AG20443 (cell line): ENCODE measurements around the gene PGAP6.

ENCODE experiments used
- DNase-seq: peaks from one replicate; pipeline ENCODE4 v3.0.0; 2012; ENCODE audit warnings: low spot score, mixed read lengths

PGAP6 gene

GRCh38 chr16:324451-325334 lies 57.1 kb downstream of the PGAP6 start:
- no peak for DNase-seq

- DNase-seq: no peak
Observed at GRCh38 chr16:324201-324450, 57.7 kb downstream of the PGAP6 start.

- DNase-seq: no peak
Observed at GRCh38 chr16:322476-323143, 59.2 kb downstream of the PGAP6 start.

- DNase-seq: no peak
Observed at GRCh38 chr16:321532-321931, 60.2 kb downstream of the PGAP6 start.
